PFSK-1 (cell line): Measurements from ENCODE around the gene POMP.

Experiments used
- POLR2AphosphoS5 ChIP-seq: IDR thresholded peaks from 2 replicates; pipeline ENCODE4 v1.6.1; 2012; ENCODE audit warnings: low read depth, mild to moderate bottlenecking, control low read depth, low read length, moderate library complexity
- TF ChIP-seq, protein P1 (sequence below), 2 experiments: IDR thresholded peaks; 2 replicates each; pipeline versions ENCODE4 v1.6.1 to v1.8.0; 2011 to 2012; ENCODE audit warnings: low read depth in 2 of 2, low read length in 2 of 2, control low read depth in 1 of 2, inconsistent platforms in 1 of 2, mild to moderate bottlenecking in 1 of 2, moderate library complexity in 1 of 2; ENCODE audit not compliant: insufficient read depth in 1 of 2

DNA sequence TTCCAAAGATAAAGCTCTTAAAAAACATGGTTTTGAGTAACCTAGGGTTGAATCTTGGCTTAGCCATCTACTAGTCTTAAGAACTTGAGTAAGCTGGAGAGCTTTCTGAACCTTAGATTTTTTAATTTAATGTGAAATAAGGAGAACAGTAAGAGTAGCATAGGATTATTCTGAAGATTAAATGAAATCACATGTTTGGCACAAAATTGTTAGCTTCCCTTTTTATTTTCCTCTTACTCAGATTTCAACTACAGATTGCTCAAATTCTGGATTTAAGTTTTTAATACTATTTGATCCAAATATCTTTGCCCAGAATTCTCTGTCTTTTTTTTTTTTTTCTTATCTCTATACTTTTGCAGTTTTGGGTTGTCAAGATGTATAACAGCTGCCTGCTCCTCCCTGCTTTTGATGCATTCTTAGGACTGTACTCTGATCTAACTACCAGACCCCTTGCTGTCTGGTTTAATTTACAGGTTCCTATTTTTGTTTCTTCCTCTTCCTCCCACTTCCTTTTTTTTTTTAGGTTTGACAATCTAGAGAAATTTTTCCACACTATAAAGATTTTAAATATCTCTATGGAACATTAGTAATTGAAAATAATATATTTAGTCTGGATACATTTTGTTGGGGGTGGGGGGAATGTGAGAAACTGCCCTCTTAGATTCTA, 12.3 kb downstream of the POMP start:
- TF ChIP-seq POLR2AphosphoS5: no peak
- TF ChIP-seq, protein P1, sequence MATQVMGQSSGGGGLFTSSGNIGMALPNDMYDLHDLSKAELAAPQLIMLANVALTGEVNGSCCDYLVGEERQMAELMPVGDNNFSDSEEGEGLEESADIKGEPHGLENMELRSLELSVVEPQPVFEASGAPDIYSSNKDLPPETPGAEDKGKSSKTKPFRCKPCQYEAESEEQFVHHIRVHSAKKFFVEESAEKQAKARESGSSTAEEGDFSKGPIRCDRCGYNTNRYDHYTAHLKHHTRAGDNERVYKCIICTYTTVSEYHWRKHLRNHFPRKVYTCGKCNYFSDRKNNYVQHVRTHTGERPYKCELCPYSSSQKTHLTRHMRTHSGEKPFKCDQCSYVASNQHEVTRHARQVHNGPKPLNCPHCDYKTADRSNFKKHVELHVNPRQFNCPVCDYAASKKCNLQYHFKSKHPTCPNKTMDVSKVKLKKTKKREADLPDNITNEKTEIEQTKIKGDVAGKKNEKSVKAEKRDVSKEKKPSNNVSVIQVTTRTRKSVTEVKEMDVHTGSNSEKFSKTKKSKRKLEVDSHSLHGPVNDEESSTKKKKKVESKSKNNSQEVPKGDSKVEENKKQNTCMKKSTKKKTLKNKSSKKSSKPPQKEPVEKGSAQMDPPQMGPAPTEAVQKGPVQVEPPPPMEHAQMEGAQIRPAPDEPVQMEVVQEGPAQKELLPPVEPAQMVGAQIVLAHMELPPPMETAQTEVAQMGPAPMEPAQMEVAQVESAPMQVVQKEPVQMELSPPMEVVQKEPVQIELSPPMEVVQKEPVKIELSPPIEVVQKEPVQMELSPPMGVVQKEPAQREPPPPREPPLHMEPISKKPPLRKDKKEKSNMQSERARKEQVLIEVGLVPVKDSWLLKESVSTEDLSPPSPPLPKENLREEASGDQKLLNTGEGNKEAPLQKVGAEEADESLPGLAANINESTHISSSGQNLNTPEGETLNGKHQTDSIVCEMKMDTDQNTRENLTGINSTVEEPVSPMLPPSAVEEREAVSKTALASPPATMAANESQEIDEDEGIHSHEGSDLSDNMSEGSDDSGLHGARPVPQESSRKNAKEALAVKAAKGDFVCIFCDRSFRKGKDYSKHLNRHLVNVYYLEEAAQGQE (IDR thresholded peaks at IDR 0.05; ENCODE audit: insufficient read depth in 1 of 2, low read depth in 2 of 2, low read length in 2 of 2): no peak
